PC-3 (cell line): ENCODE data around the gene SEPTIN10. TPM values are rescaled to one million over a fixed set of nuclear protein-coding genes. Genes with fewer than 3 reads are reported as not detected.

ENCODE experiments used
- ATAC-seq: fragments of 200-7000 bp; cut with Tn5 transposase; 2 replicates; pipeline ENCODE4 v1.9.1; 2020; ENCODE audit warnings: mild to moderate bottlenecking, moderate library complexity
- BruUV-seq: library from RNA; stranded (reverse); fragments of 400-500 nt; replicated peaks from 2 replicates; lab custom pipeline; 2021; lab: Mats Ljungman, UMichigan
- CTCF ChIA-PET: fragments of 300-600 bp; sonication (Branson Sonifier 250); formaldehyde crosslinking; loops from one replicate; lab custom pipeline; 2022; ENCODE audit warnings: antibody characterized with exemption; lab: Charles Lee
- POLR2A ChIA-PET: fragments of 300-600 bp; sonication (Branson Sonifier 250); formaldehyde crosslinking; loops from one replicate; lab custom pipeline; 2022; ENCODE audit warnings: antibody characterized with exemption; ENCODE audit not compliant: unreplicated experiment; lab: Charles Lee
- DNase-seq: peaks from one replicate; pipeline ENCODE4 v3.0.0-alpha.2; 2015
- H2AFZ ChIP-seq: fragments of 300-600 bp; sonication (generic); 2 replicates; pipeline ENCODE4 v1.6.0; 2016; ENCODE audit warnings: antibody characterized with exemption, low read length
- H3F3A ChIP-seq: fragments of 300-600 bp; sonication (generic); one replicate; pipeline ENCODE4 v1.6.0; 2017; ENCODE audit warnings: antibody characterized with exemption, low read length, control low read depth, mild to moderate bottlenecking; ENCODE audit not compliant: unreplicated experiment
- H3K27ac ChIP-seq: fragments of 300-600 bp; sonication (generic); 2 replicates; pipeline ENCODE4 v1.5.1; 2016; ENCODE audit warnings: mild to moderate bottlenecking, low read length
- H3K27me3 ChIP-seq: fragments of 300-600 bp; sonication (generic); 2 replicates; pipeline ENCODE4 v1.6.1; 2016; ENCODE audit warnings: low read length, mixed read lengths
- H3K36me3 ChIP-seq: fragments of 300-600 bp; sonication (generic); 2 replicates; pipeline ENCODE4 v1.6.1; 2016; ENCODE audit warnings: low read depth, mixed run types, low read length, mixed read lengths
- H3K4me1 ChIP-seq: fragments of 300-600 bp; sonication (generic); 2 replicates; pipeline ENCODE4 v1.5.1; 2016; ENCODE audit warnings: low read length; ENCODE audit not compliant: insufficient read depth
- H3K4me2 ChIP-seq: fragments of 300-600 bp; sonication (generic); 2 replicates; pipeline ENCODE4 v1.6.0; 2016; ENCODE audit warnings: low read length
- H3K4me3 ChIP-seq: fragments of 300-600 bp; sonication (generic); 2 replicates; pipeline ENCODE4 v1.5.1; 2016; ENCODE audit warnings: mild to moderate bottlenecking, low read length, mixed read lengths
- H3K79me2 ChIP-seq: fragments of 300-600 bp; sonication (generic); 2 replicates; pipeline ENCODE4 v1.6.1; 2017; ENCODE audit warnings: low read length, mixed read lengths
- H3K9ac ChIP-seq: fragments of 300-600 bp; sonication (generic); 2 replicates; pipeline ENCODE4 v1.6.0; 2016; ENCODE audit warnings: mild to moderate bottlenecking, low read length
- H3K9me2 ChIP-seq: fragments of 300-600 bp; sonication (generic); replicated peaks from 2 replicates; pipeline ENCODE4 v1.6.1; 2016; ENCODE audit warnings: mixed run types, low read length, mixed read lengths
- H3K9me3 ChIP-seq: fragments of 300-600 bp; sonication (generic); 2 replicates; pipeline ENCODE4 v1.6.1; 2016; ENCODE audit warnings: low read length, mixed read lengths
- H4K20me1 ChIP-seq: fragments of 300-600 bp; sonication (generic); 2 replicates; pipeline ENCODE4 v1.6.1; 2016; ENCODE audit warnings: low read length, mixed read lengths
- CTCF ChIP-seq: fragments of 300-600 bp; sonication (generic); conservative IDR thresholded peaks from 2 replicates; pipeline ENCODE4 v1.5.1; 2017; ENCODE audit warnings: antibody characterized with exemption, low read depth, mild to moderate bottlenecking, low read length
- EZH2 ChIP-seq: fragments of 300-600 bp; sonication (generic); IDR thresholded peaks from one replicate; pipeline ENCODE4 v1.6.1; 2017; ENCODE audit warnings: antibody characterized with exemption, mild to moderate bottlenecking, low read length; ENCODE audit not compliant: unreplicated experiment
- EZH2phosphoT487 ChIP-seq: fragments of 300-600 bp; sonication (generic); IDR thresholded peaks from 2 replicates; pipeline ENCODE4 v1.6.1; 2018; ENCODE audit warnings: mild to moderate bottlenecking, antibody characterized with exemption, low read length, borderline replicate concordance
- intact Hi-C: fragments of 100-400 bp; cut with micrococcal nuclease; formaldehyde crosslinking; loops from 2 replicates; pipeline ENCODE4 v1.9.0; 2023
- total RNA-seq: library from RNA; depleted of rRNA; stranded (reverse); fragments of >200 nt; gene quantifications from 2 replicates; pipeline ENCODE4 v1.2.3, GENCODE V29; 2014

The SEPTIN10 gene
- total RNA-seq, 1 experiment from 2014 or later = 36.1 TPM

- ChIA-PET POLR2A (no interaction called here), CTCF (no interaction called here)
- no peak for TF ChIP-seq EZH2
- no peak for TF ChIP-seq CTCF
- TF ChIP-seq EZH2phosphoT487 = no peak
- Histone ChIP-seq H3K9me3 (no peaks in the 10 kb centered on the region), H3K27me3 (no peaks in the 10 kb centered on the region), H3K4me1 (peaks cover 13% of the 10 kb centered on the region; the same call in 1 of the 2 replicates), H3K36me3 (no peaks in the 10 kb centered on the region), H3K79me2 (peaks cover 54% of the 10 kb centered on the region), H3K9ac (no peak overlapping the region), H3K4me2 (no peak overlapping the region), H2AFZ (no peak overlapping the region), H3K27ac (no peak overlapping the region), H3K9me2 (no peaks in the 10 kb centered on the region), H3F3A (no peaks in the 10 kb centered on the region), H3K4me3 (no peak overlapping the region), H4K20me1 (no peaks in the 10 kb centered on the region)
- no TSS peak for BruUV-seq
- DNase-seq = no peak
- intact Hi-C loops = no loop called here
- no peak for ATAC-seq
These were observed 12.0 kb downstream of the SEPTIN10 start for GRCh38 chr2:109601783-109602182.

- Histone ChIP-seq H4K20me1 (no peaks in the 10 kb centered on the region), H3K4me2 (no peak overlapping the region), H2AFZ (no peak overlapping the region), H3K27me3 (no peaks in the 10 kb centered on the region), H3K9me2 (no peaks in the 10 kb centered on the region), H3K4me3 (no peak overlapping the region), H3K9me3 (no peaks in the 10 kb centered on the region), H3F3A (no peaks in the 10 kb centered on the region), H3K36me3 (no peaks in the 10 kb centered on the region), H3K9ac (no peak overlapping the region), H3K79me2 (peaks cover 37% of the 10 kb centered on the region), H3K27ac (no peak overlapping the region), H3K4me1 (no peaks in the 10 kb centered on the region)
- no peak for ATAC-seq
- BruUV-seq = no TSS peak
- ChIA-PET POLR2A (no interaction called here), CTCF (interaction anchor here (0.5 kb wide), 1 partner anchor 48 kb away, joined by 9 read pairs; no protein-coding TSS in a partner anchor)
- no peak for TF ChIP-seq EZH2
- TF ChIP-seq EZH2phosphoT487 = no peak
- TF ChIP-seq CTCF = no peak
- intact Hi-C loops = no loop called here
- DNase-seq = no peak
These were observed 16.5 kb downstream of the SEPTIN10 start for GRCh38 chr2:109597283-109597682.

- POLR2A ChIA-PET = no interaction called here
- Histone ChIP-seq H3K27me3 (no peaks in the 10 kb centered on the region), H3F3A (no peaks in the 10 kb centered on the region), H3K9me3 (no peaks in the 10 kb centered on the region), H3K4me2 (no peak overlapping the region), H3K9ac (no peak overlapping the region), H3K4me3 (no peak overlapping the region), H3K36me3 (no peaks in the 10 kb centered on the region), H3K4me1 (no peaks in the 10 kb centered on the region), H3K79me2 (peaks cover 21% of the 10 kb centered on the region), H3K9me2 (no peaks in the 10 kb centered on the region), H3K27ac (no peak overlapping the region), H2AFZ (no peak overlapping the region), H4K20me1 (no peaks in the 10 kb centered on the region)
- CTCF ChIA-PET = no interaction called here
- no peak for ATAC-seq
- intact Hi-C loops = no loop called here
- DNase-seq = no peak
- BruUV-seq = no TSS peak
- TF ChIP-seq CTCF = no peak
- no peak for TF ChIP-seq EZH2phosphoT487
- TF ChIP-seq EZH2 = no peak
These were observed 18.1 kb downstream of the SEPTIN10 start for GRCh38 chr2:109595644-109596043.
